Measurements from ENCODE around the gene POLH.
"Not testable (repeated sequence)": the region's sequence is repeated elsewhere in the genome, so short reads cannot be mapped to it uniquely, and the experiment has no call there.

The POLH gene

GRCh38 chr6:43629505-43630300, 53.7 kb downstream of the POLH start:
- peak overlapping the region; percentile 85 for H3K4me3 ChIP-seq (ENCODE audit: control insufficient read depth, low read depth, low read length)
- DNase-seq (ENCODE audit: low read depth) = peak; percentile 93
- no peak for TF ChIP-seq CTCF (IDR thresholded peaks at IDR 0.05; ENCODE audit: control insufficient read depth, insufficient read depth, low read depth, low read length, missing control alignments)

GRCh38 chr6:43630980-43631619, 55.1 kb downstream of the POLH start:
- TF ChIP-seq CTCF (IDR thresholded peaks at IDR 0.05; ENCODE audit: control insufficient read depth, insufficient read depth, low read depth, low read length, missing control alignments) = no peak
- no peak overlapping the region for H3K4me3 ChIP-seq (ENCODE audit: control insufficient read depth, low read depth, low read length)
- no peak for DNase-seq (ENCODE audit: low read depth)

DNA sequence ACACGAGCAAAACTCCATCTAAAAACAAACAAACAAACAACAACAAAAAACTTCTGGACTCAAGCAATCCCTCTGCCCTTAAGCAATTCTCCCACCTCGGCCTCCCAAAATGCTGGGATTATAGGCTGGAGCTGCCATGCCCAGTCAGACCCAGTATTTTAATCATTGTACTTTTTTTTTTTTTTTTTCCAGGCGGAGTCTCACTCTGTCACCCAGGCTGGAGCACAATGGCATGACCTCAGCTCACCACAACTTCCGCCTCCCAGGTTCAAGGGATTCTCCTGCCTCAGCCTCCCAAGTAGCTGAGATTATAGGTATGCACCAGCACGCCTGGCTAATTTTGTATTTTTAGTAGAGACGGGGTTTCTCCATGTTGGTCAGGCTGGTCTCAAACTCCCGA, 57.0 kb downstream of the POLH start:
- not testable (repeated sequence) for H3K4me3 ChIP-seq (ENCODE audit: control insufficient read depth, low read depth, low read length); DNase-seq (ENCODE audit: low read depth)

- DNase-seq (ENCODE audit: low read depth) = no peak
- TF ChIP-seq CTCF (IDR thresholded peaks at IDR 0.05; ENCODE audit: control insufficient read depth, insufficient read depth, low read depth, low read length, missing control alignments) = no peak
- no peak overlapping the region for H3K4me3 ChIP-seq (ENCODE audit: control insufficient read depth, low read depth, low read length)
Observed at GRCh38 chr6:43634702-43635303, 58.8 kb downstream of the POLH start.

DNA sequence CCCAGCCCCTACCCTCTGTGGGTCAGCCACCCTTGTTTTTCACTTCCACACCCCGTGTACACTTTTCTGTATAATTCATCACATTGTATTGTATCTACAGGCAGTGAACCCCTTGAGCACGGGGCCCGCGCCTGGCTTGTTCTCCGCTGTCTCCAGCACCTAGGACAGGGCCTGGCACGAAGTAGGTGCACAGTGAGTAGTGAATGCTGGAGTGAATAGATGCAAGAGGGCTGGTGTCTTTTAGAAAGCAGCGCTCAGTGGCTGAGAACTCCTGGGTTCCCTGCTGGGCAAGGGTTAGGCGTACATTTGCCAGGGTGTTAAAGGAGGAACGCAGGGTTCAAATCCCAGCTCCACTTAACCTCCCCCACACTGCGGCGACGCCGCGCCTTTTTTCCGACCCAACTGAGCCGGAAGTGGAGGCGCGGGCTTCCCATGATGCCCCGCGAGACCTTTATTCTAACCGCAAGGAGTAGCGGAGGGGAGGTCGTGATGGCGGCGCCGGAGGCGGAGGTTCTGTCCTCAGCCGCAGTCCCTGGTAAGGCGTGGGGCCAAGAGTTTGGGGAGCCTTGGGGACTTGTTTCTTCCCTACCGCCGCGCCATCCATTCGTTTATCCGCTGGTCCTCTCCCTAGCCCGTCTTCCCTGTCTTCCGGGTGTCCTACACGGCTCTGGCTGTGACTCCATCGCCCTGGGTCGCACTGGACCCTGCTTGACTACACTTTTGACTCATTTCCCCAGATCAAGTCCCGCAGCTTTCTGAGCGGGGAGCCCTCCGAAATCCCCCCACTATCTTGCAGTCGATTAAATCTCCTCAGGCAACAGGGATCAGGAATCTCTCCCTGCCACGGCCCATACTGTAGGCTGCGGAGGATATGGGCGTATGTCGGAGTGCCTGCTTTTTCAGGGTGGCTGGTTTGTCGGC, 59.7 kb downstream of the POLH start, which contains the start of gene MAD2L1BP:
Gene MAD2L1BP, plus strand, starts transcription at position 454 of the 921 bp plus-strand sequence. Its CDS starts 36 bp downstream, at position 490.
- no peak for TF ChIP-seq CTCF (IDR thresholded peaks at IDR 0.05; ENCODE audit: control insufficient read depth, insufficient read depth, low read depth, low read length, missing control alignments)
- H3K4me3 ChIP-seq (ENCODE audit: control insufficient read depth, low read depth, low read length) = peak within 1 kb of the TSS; percentile 93
- no peak for DNase-seq (ENCODE audit: low read depth)

GRCh38 chr6:43636308-43636659, 60.3 kb downstream of the POLH start:
- no peak for TF ChIP-seq CTCF (IDR thresholded peaks at IDR 0.05; ENCODE audit: control insufficient read depth, insufficient read depth, low read depth, low read length, missing control alignments)
- DNase-seq (ENCODE audit: low read depth) = no peak
- H3K4me3 ChIP-seq (ENCODE audit: control insufficient read depth, low read depth, low read length) = peak overlapping the region; percentile 93

Data from AG09309 (cell line).